Cardiac septum (tissue), 1 donor: ENCODE measurements around the gene ZNF354C. TPM values are rescaled to one million over a fixed set of nuclear protein-coding genes. Genes with fewer than 3 reads are reported as not detected.
"Not testable (repeated sequence)": the region's sequence is repeated elsewhere in the genome, so short reads cannot be mapped to it uniquely, and the experiment has no call there.

ENCODE experiments used
- DNase-seq: peaks from one replicate; pipeline ENCODE4 v3.0.0-alpha.2; 2020; ENCODE audit warnings: low spot score
- intact Hi-C: fragments of 100-400 bp; cut with DNase I; formaldehyde crosslinking; loops from one replicate; pipeline ENCODE4 v1.14.0; 2022
- long read RNA-seq: library from polyadenylated mRNA; unstranded; transcript quantifications from one replicate; pipeline ENCODE4 v2.0.0, GENCODE V29; 2021
- total RNA-seq: library from RNA; stranded (reverse); fragmentation: NEBNext Ultra II Directional; extraction: Animal tissue kit (Norgen Biotek cat#: 25700); gene quantifications from one replicate; pipeline ENCODE4 v1.2.1, GENCODE V29; 2021
- donor health status: DM: no; HTN: no; CAD: no.

ZNF354C gene
- total RNA-seq: 4.0 TPM
- long read RNA-seq, full-length matches to known transcripts: 4 of 5 reads
- long read RNA-seq, partial matches to known transcripts: 0 of 5 reads
- long read RNA-seq, other reads (novel, unspliced or antisense): 1 of 5 reads

- intact Hi-C loops: loop anchor here (1.0 to 5.0 kb wide), 5 partner anchors 37 to 702 kb away; partner anchors contain the start of genes ZNF354B, ZNF454 and ZNF879
- peak; percentile 95 for DNase-seq
Measured at GRCh38 chr5:179060116-179061008, at the start of gene ZNF354C. Gene ZNF354C, plus strand, starts transcription at chr5:179060373. Its CDS starts 1,696 bp downstream, at chr5:179062069.

GRCh38 chr5:179023528-179024189 lies 36.5 kb upstream of the ZNF354C start, which contains the start of gene ZNF879:
Gene ZNF879, plus strand, starts transcription at chr5:179023804. Its CDS starts 1,201 bp downstream, at chr5:179025005.
- peak; percentile 95 for DNase-seq
- intact Hi-C loops: loop anchor here (1.0 to 5.0 kb wide), 4 partner anchors 37 to 396 kb away; partner anchors contain the start of genes CLK4, ZFP2, ZNF354C and ZNF454

DNA sequence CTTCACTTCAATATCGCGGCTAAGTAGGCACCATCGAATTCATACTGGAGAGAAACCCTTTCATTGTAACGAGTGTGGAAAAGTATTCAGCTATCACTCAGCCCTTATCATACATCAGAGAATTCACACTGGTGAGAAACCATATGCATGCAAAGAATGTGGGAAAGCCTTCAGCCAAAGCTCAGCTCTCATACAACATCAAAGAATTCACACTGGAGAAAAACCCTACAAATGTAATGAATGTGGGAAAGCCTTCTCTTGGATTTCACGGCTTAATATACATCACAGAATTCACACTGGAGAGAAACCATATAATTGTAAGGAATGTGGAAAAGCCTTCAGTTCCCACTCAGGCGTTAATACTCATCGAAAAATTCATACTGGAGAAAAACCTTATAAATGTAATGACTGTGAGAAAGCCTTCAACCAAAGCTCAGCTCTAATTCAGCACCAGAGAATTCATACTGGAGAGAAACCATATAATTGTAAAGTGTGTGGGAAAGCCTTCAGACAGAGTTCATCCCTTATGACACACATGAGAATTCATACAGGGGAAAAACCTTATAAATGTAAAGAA lies 27.1 kb upstream of the ZNF354C start:
- no peak for DNase-seq
- intact Hi-C loops: no loop called here

- no peak for DNase-seq
- intact Hi-C loops: no loop called here
Measured at GRCh38 chr5:179044765-179045164, 15.4 kb upstream of the ZNF354C start.

- intact Hi-C loops: no loop called here
- DNase-seq: no peak
Measured at GRCh38 chr5:179051784-179052183, 8.4 kb upstream of the ZNF354C start.

DNA sequence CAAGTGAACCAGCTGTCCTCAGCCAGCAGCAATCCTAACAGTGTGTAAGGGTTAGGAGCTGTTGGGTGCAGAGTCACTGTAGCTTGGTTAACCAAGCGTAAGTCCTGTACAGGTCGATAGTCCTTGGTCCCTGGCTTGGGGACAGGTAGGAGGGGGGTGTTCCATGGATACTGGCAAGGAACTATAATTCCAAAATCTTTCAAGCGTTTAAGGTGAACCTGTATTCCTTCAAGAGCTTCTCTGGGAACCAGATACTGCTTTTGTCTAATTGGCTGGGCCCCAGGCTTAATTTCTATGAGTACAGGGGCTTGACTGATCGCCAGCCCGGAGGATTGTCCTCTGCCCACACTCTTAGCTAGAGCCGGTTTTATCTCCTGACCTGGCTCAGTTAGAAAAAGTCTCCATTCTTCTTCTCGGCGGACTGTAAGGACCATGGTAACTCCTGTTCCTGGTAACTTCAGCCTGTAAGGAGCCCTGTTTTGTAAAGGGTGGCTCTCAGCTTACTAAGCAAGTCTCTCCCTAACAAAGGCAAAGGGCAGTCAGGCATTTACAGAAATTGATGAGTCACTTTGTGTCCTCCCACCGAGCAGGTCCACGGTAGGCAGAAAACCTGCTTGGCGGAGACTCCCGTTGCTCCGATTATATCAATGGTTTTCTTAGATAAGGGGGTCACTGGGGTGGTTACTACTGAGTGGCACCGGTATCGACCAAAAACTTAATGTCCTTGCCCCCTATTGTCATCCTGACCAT lies 6.0 kb upstream of the ZNF354C start:
- intact Hi-C loops: no loop called here
- no peak for DNase-seq

DNA sequence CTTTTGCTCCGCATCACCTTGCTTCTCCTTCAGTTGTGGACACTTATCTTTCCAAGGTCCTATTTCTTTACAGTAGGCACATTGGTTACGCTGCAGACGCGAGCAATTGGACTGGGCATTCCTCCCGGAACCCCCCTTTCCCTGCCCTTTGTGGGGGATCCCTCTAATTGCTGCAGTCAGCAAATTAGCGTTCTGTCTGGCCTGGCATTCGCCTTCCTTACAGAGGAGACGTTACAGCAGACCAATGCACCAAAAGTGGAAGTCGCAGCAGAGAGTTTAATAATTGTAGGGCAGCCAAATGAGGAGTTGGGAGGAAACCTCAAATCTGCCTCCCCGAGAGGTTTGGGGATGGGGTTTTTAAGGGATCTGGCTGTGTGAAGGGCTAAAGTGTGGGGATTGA lies 5.3 kb upstream of the ZNF354C start:
- intact Hi-C loops: no loop called here
- no peak for DNase-seq

GRCh38 chr5:179055436-179055835 lies 4.7 kb upstream of the ZNF354C start:
- intact Hi-C loops: no loop called here
- DNase-seq: no peak

DNA sequence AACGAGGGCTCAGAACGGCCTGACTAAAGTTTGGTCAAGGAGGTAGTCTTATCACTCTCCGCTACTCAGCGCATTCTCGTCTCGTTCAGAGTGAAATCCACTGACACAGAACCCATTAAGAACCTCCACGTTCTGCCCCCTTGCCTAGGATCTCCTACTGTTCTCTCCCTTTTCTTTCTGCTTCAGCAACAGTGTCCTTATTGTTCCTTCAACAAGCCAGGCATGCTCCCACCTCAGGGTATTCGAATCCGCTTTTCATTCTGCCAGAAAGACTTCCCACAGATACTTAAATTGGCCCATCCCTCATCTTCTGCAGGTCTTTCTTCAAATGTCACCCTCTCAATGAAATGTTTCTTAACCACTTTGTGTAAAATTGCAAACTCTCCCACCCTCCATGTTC lies 4.3 kb upstream of the ZNF354C start:
- DNase-seq: no peak
- intact Hi-C loops: no loop called here

DNA sequence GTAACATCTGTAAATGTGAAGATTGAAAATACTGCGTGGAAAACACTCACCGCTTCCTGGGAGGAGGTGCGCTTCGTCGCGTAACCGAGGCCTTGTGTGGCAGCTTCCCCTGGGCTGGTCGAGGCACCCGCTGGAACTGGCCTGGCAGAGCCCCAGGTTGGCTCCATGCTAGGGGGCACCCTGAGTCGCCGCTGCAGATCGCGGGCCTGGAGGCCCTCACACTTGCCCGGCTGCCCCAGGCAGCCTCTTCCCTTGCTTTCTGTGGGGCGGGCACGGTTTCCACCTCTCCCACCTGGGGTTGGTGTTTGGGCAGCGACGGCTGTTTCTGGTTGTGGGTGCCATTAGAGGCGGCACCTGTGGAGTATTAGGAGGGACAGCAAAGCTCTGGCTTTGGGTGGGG lies 852 bp downstream of the ZNF354C start:
- intact Hi-C loops: loop anchor here (2.0 to 5.0 kb wide), 3 partner anchors 120 to 701 kb away; partner anchors contain the start of gene ZNF454
- DNase-seq: no peak

GRCh38 chr5:179065703-179066102 lies 5.5 kb downstream of the ZNF354C start:
- intact Hi-C loops: no loop called here
- no peak for DNase-seq

DNA sequence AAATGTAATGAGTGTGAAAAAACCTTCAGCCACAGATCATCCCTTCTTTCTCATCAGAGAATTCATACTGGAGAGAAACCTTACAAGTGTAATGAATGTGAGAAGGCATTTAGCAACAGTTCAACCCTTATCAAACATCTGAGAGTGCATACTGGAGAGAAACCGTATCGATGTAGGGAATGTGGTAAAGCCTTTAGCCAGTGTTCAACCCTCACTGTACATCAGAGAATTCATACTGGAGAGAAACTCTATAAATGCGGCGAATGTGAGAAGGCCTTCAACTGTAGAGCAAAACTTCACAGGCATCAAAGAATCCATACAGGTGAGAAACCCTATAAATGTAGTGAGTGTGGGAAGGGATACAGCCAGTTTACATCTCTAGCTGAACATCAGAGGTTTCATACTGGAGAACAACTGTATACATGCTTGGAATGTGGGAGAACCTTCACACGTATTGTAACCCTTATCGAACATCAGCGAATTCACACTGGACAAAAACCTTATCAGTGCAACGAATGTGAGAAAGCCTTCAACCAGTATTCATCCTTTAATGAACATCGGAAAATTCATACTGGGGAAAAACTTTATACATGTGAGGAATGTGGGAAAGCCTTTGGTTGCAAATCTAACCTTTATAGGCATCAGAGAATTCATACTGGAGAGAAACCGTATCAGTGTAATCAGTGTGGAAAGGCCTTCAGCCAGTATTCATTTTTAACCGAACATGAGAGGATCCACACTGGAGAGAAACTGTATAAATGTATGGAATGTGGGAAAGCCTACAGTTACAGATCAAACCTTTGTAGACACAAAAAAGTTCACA lies 19.2 kb downstream of the ZNF354C start:
- intact Hi-C loops: no loop called here
- DNase-seq: no peak

DNA sequence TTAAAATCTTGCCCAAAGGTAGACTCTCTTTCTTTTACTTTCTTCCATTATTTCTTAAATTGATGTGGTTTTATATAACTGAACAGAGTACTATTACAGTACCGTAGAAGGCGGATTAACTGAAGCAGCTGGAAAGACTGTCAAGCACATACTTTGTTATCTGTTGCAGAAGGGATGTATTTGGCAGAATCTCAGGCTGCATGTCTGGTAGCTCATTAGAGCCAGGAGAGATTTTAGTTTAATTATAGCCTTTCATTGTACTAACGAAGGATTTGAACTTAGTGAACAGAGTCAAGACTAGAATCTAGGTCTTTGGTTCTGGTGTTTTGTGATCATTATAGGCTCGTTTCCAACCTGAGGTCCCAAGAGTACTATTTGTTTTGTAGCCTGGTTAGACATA lies 20.6 kb downstream of the ZNF354C start:
- intact Hi-C loops: no loop called here

DNA sequence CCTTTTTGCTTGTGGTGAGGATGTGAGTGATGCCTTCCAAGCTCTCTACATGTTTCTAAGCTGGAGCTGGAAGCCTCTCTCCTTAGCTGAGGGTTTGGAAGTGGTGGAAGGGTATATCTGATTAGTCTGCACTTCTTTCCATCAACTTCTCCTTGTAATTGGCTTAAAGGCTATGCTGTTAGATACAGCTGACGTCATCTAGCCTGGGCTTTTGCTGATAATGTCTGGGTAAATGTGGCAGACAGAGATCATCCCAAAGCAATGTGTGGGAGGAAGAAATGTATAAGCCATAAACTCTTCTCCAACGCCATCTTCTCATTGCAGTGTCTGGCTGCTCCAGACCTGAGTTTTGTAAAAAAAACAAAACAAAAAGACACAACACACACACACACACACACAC lies 29.3 kb downstream of the ZNF354C start:
- no peak for DNase-seq
- intact Hi-C loops: no loop called here

More for the DNA sequence above, 20.6 kb downstream of the ZNF354C start:
- no peak for DNase-seq

DNA sequence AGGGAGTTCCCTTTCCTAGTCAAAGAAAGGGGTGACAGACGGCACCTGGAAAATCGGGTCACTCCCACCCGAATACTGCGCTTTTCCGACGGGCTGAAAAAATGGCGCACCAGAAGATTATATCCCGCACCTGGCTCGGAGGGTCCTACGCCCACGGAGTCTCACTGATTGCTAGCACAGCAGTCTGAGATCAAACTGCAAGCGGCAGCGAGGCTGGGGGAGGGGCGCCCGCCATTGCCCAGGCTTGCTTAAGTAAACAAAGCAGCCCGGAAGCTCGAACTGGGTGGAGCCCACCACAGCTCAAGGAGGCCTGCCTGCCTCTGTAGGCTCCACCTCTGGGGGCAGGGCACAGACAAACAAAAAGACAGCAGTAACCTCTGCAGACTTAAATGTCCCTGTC lies 41.1 kb downstream of the ZNF354C start:
- DNase-seq, intact Hi-C loops: not testable (repeated sequence)

- no peak for DNase-seq
- intact Hi-C loops: no loop called here
Measured at GRCh38 chr5:179110528-179110927, 50.4 kb downstream of the ZNF354C start.

DNA sequence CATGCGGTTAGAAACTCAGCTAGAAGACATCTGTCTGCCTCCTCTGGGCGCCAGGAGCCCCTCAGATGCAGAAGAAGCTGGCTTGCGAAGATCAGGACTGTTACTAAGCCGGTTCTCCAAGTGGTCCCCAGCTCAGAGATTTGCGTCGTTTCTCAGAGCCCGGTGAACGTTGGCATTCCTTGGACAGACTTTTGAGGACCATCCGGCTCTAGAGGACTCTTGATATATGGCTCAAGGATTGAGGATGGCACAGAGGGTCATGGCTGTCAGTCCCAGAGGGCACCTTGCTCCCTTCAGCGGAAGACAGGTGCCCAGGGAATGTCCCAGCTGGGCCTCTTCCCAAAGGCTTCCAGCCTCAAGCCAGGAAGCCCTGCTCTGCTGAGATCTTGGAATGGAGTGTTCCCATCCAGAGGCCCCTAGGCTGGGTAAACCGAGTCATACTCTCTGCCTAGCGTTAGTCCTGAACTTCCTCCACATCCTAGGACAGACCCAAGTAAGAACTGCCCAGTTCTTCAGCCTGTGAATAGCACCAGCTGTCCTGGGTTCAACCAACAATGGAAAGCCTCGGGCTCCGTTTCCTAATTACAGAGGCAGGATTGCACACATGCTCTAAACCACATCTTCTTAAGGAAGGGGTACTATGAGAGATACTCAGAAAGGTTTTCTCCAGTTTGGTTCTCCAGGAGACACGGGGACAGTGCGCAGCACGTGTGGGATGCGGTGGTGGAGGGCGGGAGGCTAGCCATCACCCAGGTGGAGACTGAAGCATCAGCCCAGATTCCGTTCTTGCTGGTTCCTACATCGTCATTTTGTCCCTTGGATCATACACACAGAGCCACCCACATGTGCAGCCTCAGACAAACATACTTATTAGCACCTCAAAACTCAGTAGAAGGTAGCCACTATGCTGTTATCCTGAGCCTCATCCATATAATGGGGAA lies 51.4 kb downstream of the ZNF354C start:
- intact Hi-C loops: no loop called here
- no peak for DNase-seq
